Stromal cell of bone marrow (primary cell): ENCODE results near the gene ENOX1.

Experiments
- DNase-seq: peaks from one replicate; pipeline ENCODE4 v3.0.0-alpha.2; 2012; ENCODE audit warnings: low read depth

The ENOX1 gene

GRCh38 chr13:43669964-43670363 lies 116.8 kb downstream of the ENOX1 start:
- DNase-seq: no peak

DNA sequence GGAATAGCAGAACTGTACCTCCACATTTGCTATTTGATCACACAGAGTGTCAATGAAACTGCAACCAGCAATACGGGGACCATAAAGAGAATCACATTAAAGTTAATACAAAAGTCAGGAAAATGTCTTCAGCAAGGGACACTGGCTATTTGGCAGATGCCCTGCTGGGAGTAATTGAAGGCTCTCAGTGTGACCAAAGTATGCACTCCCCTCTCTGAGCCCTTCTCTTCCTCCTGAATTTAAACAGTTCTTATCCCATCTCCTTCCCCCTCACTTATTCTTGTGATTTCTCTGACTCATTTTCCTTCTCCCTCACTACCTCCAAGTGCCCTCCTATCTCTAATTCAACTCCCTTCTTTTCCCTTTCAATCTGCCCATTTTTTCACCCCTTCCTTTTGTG lies 117.7 kb downstream of the ENOX1 start:
- DNase-seq: no peak

GRCh38 chr13:43666403-43666802 lies 120.4 kb downstream of the ENOX1 start:
- no peak for DNase-seq

- no peak for DNase-seq
Observed at GRCh38 chr13:43665388-43665787, 121.4 kb downstream of the ENOX1 start.

GRCh38 chr13:43664700-43665191 lies 122.0 kb downstream of the ENOX1 start:
- peak; percentile 28 for DNase-seq

- peak; percentile 14 for DNase-seq
Observed at GRCh38 chr13:43663474-43664090, 123.2 kb downstream of the ENOX1 start.

DNA sequence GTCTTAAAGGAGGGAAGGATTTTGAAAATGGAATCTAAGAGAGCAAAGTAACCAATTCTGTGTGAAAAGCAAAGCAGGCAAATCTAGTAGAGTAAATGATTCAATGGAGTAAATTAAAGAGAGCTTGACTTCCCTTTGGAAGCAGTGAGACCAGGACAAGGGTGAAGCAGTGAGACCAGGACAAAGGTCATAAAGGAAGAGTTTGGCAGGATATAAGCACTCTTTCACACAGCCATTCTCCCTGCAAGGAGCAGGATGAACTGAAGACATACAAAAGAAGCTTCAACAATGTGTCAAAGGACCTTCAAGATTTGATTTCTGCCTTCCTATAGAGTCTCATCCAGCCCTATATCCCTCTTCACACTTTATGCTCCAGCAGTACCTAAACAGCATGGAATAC lies 123.8 kb downstream of the ENOX1 start:
- no peak for DNase-seq

DNA sequence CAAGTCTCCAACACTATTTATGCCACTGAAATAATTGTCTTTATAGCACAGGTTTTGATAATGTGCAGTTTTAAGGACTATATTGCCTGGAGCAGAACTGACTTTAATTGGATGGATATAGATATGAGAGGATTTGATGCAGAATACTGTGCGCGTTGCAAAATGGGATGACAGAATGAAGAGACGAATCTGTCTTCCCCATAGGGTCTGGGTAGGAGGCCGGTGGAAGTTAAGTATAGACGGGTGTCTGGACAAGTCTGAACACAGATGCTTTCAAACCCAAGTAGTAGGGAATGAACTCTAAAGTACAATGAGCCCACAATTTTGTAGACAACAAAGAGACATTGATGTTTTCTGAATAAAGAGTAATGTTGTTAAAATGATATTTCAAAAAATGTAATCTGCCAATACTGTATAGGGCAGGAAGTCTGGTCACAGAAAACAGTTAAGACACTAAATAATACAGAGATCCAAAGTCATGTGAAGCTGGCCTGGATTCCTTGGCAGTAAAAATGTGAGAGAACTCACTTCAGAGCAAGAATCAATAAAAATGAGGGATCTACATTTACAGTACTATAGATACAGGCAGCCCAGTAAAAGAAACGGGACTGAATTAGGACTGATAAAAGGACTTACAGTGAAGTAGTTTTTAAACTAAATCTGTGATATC lies 125.5 kb downstream of the ENOX1 start:
- DNase-seq: no peak

GRCh38 chr13:43657485-43657884 lies 129.3 kb downstream of the ENOX1 start:
- DNase-seq: no peak

GRCh38 chr13:43653980-43654379 lies 132.8 kb downstream of the ENOX1 start:
- DNase-seq: no peak

- DNase-seq: no peak
Observed at GRCh38 chr13:43653395-43653794, 133.4 kb downstream of the ENOX1 start.

DNA sequence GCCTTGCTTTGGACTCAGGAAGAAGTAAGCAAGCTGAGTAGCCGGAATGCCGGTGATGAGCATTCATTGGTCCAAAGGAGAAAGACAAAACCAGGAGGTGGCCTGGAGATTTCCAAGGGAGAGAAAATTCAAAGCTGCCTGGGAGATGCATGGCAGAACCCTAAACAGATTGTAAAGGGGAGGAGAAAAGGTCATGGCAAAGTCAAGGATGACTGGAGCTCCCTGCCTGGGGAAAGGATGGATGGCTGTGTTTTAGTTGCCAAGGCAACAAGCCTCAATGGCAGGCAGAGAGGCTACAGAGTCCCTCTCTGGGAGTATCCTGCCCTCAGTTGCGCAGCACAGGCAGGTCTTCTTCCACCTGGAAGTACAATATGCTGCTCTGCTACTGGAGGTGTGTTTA lies 134.0 kb downstream of the ENOX1 start:
- no peak for DNase-seq

DNA sequence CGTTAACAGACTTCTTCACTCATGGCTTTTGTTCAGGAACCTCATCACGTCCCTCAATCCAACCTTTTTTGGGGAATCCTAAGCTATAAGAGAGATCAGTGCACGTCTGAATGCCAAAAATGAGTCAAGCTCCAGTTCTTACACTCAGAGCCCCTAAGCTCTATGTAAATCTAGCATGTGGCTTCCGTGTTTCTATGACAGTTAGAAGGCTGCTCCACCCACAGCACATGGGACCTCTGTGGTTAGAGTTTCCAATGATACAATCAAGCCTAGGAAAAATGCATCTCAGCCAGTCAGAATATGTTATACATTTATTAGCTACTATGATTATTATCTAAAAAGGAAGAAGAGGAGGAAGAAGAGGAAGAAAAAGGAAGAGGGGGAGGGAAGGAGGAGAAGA lies 135.9 kb downstream of the ENOX1 start:
- DNase-seq: no peak

DNA sequence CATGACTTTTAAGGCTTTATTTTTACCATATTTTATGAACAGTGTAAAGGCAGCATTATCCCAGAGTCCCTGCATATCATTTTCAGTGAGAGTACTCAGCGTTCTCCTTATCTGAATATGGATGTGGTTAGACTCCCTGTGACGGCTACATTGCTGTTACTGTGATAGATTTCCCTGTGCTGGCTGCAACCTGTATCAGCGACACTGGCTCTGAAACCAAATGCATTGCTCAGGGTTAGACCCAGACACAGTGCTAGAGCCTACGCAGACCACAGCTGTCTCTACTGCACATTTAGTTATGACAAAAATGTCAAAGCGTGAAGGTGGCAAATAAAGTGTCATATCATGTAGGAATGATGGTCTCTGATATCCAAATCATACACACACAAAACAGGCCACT lies 138.0 kb downstream of the ENOX1 start:
- no peak for DNase-seq

GRCh38 chr13:43647471-43647870 lies 139.3 kb downstream of the ENOX1 start:
- no peak for DNase-seq

- DNase-seq: no peak
Observed at GRCh38 chr13:43640476-43640875, 146.3 kb downstream of the ENOX1 start.

- no peak for DNase-seq
Observed at GRCh38 chr13:43631106-43631505, 155.7 kb downstream of the ENOX1 start.

- no peak for DNase-seq
Observed at GRCh38 chr13:43629691-43630480, 156.9 kb downstream of the ENOX1 start.

GRCh38 chr13:43626994-43627393 lies 159.8 kb downstream of the ENOX1 start:
- no peak for DNase-seq

DNA sequence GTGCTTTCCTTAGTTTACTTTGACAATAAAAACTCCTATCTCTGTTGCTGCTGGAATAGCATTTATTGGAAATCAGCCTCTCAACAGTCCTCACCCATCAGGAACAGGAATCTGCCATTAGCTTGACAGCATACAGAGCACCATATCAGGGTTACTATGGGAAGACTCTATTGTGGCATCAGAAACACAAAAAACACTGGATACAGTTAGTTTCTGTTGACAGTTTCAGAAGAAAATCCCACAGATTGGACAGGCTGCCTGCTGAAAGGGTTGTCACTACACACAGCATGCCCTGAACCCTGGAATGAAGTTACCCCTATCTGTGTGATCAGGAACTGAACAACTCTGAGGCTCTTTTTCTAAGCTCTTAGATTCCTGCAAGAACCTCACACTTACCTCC lies 172.7 kb downstream of the ENOX1 start:
- DNase-seq: no peak

DNA sequence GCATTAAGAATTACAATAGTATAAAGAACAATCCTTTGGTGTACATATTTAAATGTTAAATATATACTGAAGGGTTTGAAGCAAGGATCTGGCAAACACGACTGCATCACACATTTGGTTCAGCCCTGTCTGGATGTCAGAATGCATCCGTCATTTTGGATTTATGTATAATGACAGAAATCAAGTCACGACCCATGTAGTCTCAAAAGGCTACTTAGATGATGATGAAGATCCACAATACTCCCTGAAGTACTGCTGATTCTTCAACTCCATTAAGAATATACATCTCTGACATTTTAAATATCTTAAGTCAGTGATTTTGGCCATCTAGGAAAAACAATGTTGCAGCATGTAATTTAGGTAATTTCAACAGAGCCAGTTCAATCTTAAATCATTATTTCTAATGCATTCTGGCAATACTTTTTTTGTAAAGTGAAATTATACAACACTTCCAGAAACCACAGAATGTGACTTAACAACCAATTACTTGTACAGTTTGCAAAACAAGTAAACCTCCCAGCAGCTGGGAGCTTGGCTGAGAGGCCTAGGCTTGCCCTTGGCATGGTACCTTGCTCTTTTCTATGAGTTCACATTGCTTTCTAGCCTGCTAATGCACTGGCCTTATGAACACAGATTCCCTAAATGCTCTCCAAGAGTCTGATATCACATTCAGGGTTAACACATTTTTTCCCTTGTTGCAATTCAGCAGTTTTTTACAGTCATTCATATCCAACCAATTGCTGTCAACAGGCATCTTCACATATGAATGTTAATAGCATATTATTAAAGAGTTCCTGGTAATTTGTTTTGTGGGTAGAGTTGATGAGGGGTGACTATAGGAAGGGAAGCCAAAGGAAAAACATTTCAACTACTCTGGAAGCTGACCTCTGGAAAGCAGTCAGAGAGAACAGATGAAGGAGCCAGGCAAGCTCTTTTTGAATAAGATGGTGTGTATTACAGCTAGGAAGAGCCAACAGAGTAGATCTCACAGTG lies 175.2 kb downstream of the ENOX1 start:
- no peak for DNase-seq
